22Rv1 (cell line): ENCODE data around the gene GLYATL3.

Source experiments
- H3K27ac ChIP-seq: fragments of 450-650 bp; 2 replicates; pipeline ENCODE4 v1.5.1; 2017
- CTCF ChIP-seq: fragments of 450-650 bp; IDR thresholded peaks from 2 replicates; pipeline ENCODE4 v1.5.1; 2017; ENCODE audit warnings: mild to moderate bottlenecking
- ZFX ChIP-seq: fragments of 450-650 bp; IDR thresholded peaks from 2 replicates; pipeline ENCODE4 v1.6.1; 2017; ENCODE audit warnings: antibody characterized with exemption, borderline replicate concordance

Gene GLYATL3

GRCh38 chr6:49540614-49541013, 40.9 kb downstream of the GLYATL3 start:
- no peak overlapping the region for H3K27ac ChIP-seq
- TF ChIP-seq ZFX: no peak
- no peak for TF ChIP-seq CTCF

GRCh38 chr6:49541210-49541724, 41.5 kb downstream of the GLYATL3 start:
- H3K27ac ChIP-seq: peak overlapping the region; percentile 69
- TF ChIP-seq ZFX (no peak), CTCF (no peak)

- peak overlapping the region; percentile 69 for H3K27ac ChIP-seq
Measured at GRCh38 chr6:49541936-49542335, 42.2 kb downstream of the GLYATL3 start.

GRCh38 chr6:49543087-49543858, 43.5 kb downstream of the GLYATL3 start:
- TF ChIP-seq CTCF (no peak), ZFX (no peak)

More at GRCh38 chr6:49541936-49542335, 42.2 kb downstream of the GLYATL3 start:
- TF ChIP-seq ZFX (no peak), CTCF (no peak)

GRCh38 chr6:49546331-49546730, 46.6 kb downstream of the GLYATL3 start:
- H3K27ac ChIP-seq: no peak overlapping the region
- TF ChIP-seq ZFX: no peak
- TF ChIP-seq CTCF: no peak

More at GRCh38 chr6:49543087-49543858, 43.5 kb downstream of the GLYATL3 start:
- peak overlapping the region; percentile 69; the same call in 1 of the 2 replicates for H3K27ac ChIP-seq

- TF ChIP-seq CTCF (no peak), ZFX (no peak)
- H3K27ac ChIP-seq: no peak overlapping the region
Measured at GRCh38 chr6:49548613-49549304, 49.0 kb downstream of the GLYATL3 start.
